ENCODE results near the gene CPNE6. TPM values are rescaled to one million over a fixed set of nuclear protein-coding genes. Genes with fewer than 3 reads are reported as not detected.
"Not testable (repeated sequence)": the region's sequence is repeated elsewhere in the genome, so short reads cannot be mapped to it uniquely, and the experiment has no call there.

Gene CPNE6
- total RNA-seq (2014; rRNA removed) (not detected in 2 replicates), Bru-seq, nascent RNA (not detected), BruChase-seq, experiment 1, labeled RNA remaining after a 6-hour chase (not detected), BruChase-seq, experiment 2, labeled RNA remaining after a 2-hour chase (not detected)
- long read RNA-seq = 0 reads

DNA sequence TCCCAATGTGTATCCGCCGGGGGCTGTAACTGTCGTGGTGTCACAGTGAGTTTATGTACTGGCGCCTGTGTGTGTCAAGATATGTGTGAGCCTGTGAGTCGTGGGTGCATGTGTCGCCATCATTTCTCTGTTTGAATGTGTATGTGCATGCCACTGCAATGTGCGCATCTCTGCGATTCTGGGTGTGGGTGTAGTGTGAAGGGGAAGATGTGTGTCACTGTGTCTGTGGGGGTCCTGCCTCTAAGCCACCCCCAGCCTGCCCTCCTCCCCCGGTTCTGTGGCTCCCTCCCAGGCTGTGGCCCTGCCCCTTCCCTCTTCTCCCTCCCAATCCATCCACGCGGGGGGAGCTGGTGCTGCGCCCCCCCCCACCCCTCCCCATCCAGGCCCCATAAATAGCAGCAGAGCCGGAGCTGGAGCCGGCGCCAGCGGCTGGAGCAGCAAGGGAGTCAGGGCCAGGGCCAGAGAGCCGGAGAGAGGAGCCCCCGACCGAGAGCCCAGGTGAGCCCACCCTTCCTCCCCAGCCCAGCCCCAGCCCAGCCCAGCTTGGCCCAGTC, at the start of gene CPNE6:
Gene CPNE6, plus strand, starts transcription at position 419 of the 554 bp plus-strand sequence. CDS start 1,375 bp downstream, outside the sequence.
- no peak for ATAC-seq
- Histone ChIP-seq H3K9ac (ENCODE audit: low read length) (no peak within 1 kb of the TSS), H3K9me2 (replicated peaks; ENCODE audit: low read length) (no peaks in the 10 kb centered on the region), H4K20me1 (ENCODE audit: low read length) (no peaks in the 10 kb centered on the region), H3K79me2 (ENCODE audit: low read length) (no peaks in the 10 kb centered on the region), H3K9me3 (ENCODE audit: low read length) (no peaks in the 10 kb centered on the region), H2AFZ (ENCODE audit: low read length) (no peak within 1 kb of the TSS), H3K4me2 (ENCODE audit: low read length) (no peak within 1 kb of the TSS), H3K4me1 (ENCODE audit: insufficient read depth, low read length) (no peaks in the 10 kb centered on the region), H3F3A (ENCODE audit: low read length, unreplicated experiment) (no peaks in the 10 kb centered on the region), H3K27ac (ENCODE audit: low read length) (no peak within 1 kb of the TSS), H3K36me3 (ENCODE audit: low read depth, low read length) (no peaks in the 10 kb centered on the region), H3K27me3 (ENCODE audit: low read length) (peaks cover 14% of the 10 kb centered on the region; the same call in 1 of the 2 replicates), H3K4me3 (ENCODE audit: low read length) (no peak within 1 kb of the TSS)
- DNase-seq = no peak
- no peak for TF ChIP-seq EZH2phosphoT487 (IDR thresholded peaks at IDR 0.05; ENCODE audit: borderline replicate concordance, low read length)
- no peak for TF ChIP-seq EZH2 (IDR thresholded peaks at IDR 0.05; ENCODE audit: low read length, unreplicated experiment)
- TF ChIP-seq, protein P1, sequence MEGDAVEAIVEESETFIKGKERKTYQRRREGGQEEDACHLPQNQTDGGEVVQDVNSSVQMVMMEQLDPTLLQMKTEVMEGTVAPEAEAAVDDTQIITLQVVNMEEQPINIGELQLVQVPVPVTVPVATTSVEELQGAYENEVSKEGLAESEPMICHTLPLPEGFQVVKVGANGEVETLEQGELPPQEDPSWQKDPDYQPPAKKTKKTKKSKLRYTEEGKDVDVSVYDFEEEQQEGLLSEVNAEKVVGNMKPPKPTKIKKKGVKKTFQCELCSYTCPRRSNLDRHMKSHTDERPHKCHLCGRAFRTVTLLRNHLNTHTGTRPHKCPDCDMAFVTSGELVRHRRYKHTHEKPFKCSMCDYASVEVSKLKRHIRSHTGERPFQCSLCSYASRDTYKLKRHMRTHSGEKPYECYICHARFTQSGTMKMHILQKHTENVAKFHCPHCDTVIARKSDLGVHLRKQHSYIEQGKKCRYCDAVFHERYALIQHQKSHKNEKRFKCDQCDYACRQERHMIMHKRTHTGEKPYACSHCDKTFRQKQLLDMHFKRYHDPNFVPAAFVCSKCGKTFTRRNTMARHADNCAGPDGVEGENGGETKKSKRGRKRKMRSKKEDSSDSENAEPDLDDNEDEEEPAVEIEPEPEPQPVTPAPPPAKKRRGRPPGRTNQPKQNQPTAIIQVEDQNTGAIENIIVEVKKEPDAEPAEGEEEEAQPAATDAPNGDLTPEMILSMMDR (conservative IDR thresholded peaks at IDR 0.05; ENCODE audit: low read depth, low read length) = no peak
- ChIA-PET POLR2A (ENCODE audit: unreplicated experiment) (no interaction called here), CTCF (no interaction called here)
- no TSS peak for BruUV-seq (replicated peaks)
- intact Hi-C loops (cut with micrococcal nuclease) = no loop called here

DNA sequence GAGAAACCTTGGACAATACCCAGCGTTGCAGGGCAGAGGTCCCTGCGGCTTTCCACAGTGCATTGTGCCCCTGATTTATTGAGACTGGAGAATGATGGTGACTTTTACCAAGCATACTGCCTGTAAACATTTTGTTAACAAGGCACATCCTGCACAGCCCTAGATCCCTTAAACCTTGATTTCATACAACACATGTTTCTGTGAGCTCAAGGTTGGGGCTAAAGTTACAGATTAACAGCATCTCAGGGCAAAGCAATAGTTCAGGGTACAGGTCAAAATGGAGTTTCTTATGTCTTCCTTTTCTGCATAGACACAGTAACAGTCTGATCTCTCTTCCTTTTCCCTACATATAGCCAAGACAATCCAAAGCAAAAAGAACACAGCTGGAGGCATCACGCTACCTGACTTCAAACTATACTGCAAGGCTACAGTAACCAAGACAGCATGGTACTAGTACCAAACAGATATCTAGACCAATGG, 46.4 kb upstream of the CPNE6 start:
- H3F3A ChIP-seq (ENCODE audit: low read length, unreplicated experiment); H3K4me2 ChIP-seq (ENCODE audit: low read length); H3K4me3 ChIP-seq (ENCODE audit: low read length); H3K9me3 ChIP-seq (ENCODE audit: low read length); ATAC-seq; H3K36me3 ChIP-seq (ENCODE audit: low read depth, low read length); H3K27me3 ChIP-seq (ENCODE audit: low read length); H3K27ac ChIP-seq (ENCODE audit: low read length); CTCF ChIA-PET; DNase-seq; H4K20me1 ChIP-seq (ENCODE audit: low read length); H3K4me1 ChIP-seq (ENCODE audit: insufficient read depth, low read length); H3K9ac ChIP-seq (ENCODE audit: low read length); POLR2A ChIA-PET (ENCODE audit: unreplicated experiment); H3K9me2 ChIP-seq (replicated peaks; ENCODE audit: low read length); intact Hi-C loops (cut with micrococcal nuclease); BruUV-seq (replicated peaks); H2AFZ ChIP-seq (ENCODE audit: low read length); H3K79me2 ChIP-seq (ENCODE audit: low read length): not testable (repeated sequence)

DNA sequence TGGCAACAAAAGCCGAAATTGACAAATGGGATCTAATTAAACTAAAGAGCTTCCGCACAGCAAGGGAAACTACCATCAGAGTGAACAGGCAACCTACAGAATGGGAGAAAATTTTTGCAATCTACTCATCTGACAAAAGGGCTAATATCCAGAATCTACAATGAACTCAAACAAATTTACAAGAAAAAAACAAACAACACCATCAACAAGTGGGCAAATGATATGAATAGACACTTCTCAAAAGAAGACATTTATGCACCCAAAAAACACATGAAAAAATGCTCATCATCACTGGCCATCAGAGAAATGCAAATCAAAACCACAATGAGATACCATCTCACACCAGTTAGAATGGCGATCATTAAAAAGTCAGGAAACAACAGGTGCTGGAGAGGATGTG, 41.7 kb upstream of the CPNE6 start:
- ATAC-seq; H3K4me3 ChIP-seq (ENCODE audit: low read length); CTCF ChIA-PET; H3K9me2 ChIP-seq (replicated peaks; ENCODE audit: low read length); H3F3A ChIP-seq (ENCODE audit: low read length, unreplicated experiment); H2AFZ ChIP-seq (ENCODE audit: low read length); H3K27ac ChIP-seq (ENCODE audit: low read length); H3K4me2 ChIP-seq (ENCODE audit: low read length); H3K9me3 ChIP-seq (ENCODE audit: low read length); H3K27me3 ChIP-seq (ENCODE audit: low read length); DNase-seq; H3K79me2 ChIP-seq (ENCODE audit: low read length); H3K36me3 ChIP-seq (ENCODE audit: low read depth, low read length); POLR2A ChIA-PET (ENCODE audit: unreplicated experiment); intact Hi-C loops (cut with micrococcal nuclease); H4K20me1 ChIP-seq (ENCODE audit: low read length); H3K9ac ChIP-seq (ENCODE audit: low read length); BruUV-seq (replicated peaks); H3K4me1 ChIP-seq (ENCODE audit: insufficient read depth, low read length): not testable (repeated sequence)

DNA sequence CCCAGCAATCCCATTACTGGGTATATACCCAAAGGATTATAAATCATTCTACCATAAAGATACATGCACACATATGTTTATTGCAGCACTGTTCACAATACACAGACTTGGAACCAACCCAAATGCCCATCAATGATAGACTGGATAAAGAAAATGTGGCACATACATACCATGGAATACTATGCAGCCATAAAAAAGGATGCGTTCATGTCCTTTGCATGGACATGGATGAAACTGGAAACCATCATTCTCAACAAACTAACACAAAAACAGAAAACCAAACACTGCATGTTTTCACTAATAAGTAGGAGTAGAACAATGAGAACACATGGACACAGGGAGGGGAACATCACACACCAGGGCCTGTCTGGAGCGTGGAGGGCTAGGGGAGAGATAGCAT, 40.0 kb upstream of the CPNE6 start:
- H2AFZ ChIP-seq (ENCODE audit: low read length); H3K27ac ChIP-seq (ENCODE audit: low read length); H4K20me1 ChIP-seq (ENCODE audit: low read length); POLR2A ChIA-PET (ENCODE audit: unreplicated experiment); H3K9me2 ChIP-seq (replicated peaks; ENCODE audit: low read length); H3K36me3 ChIP-seq (ENCODE audit: low read depth, low read length); H3K9ac ChIP-seq (ENCODE audit: low read length); H3K4me2 ChIP-seq (ENCODE audit: low read length); H3K4me3 ChIP-seq (ENCODE audit: low read length); H3K4me1 ChIP-seq (ENCODE audit: insufficient read depth, low read length); DNase-seq; H3F3A ChIP-seq (ENCODE audit: low read length, unreplicated experiment); ATAC-seq; H3K9me3 ChIP-seq (ENCODE audit: low read length); CTCF ChIA-PET; BruUV-seq (replicated peaks); H3K27me3 ChIP-seq (ENCODE audit: low read length); H3K79me2 ChIP-seq (ENCODE audit: low read length); intact Hi-C loops (cut with micrococcal nuclease): not testable (repeated sequence)

All from PC-3 (cell line).